KMS-11 (cell line): ENCODE measurements around the gene DHRS1.
A peak's percentile ranks its signal among the peaks of the same experiment; 100 is the strongest.

Experiments used
- H2AFZ ChIP-seq: fragments of 200-600 bp; sonication (generic); 2 replicates; pipeline ENCODE4 v1.6.1; 2016; ENCODE audit warnings: antibody characterized with exemption, mixed run types, low read depth
- H3K27ac ChIP-seq: fragments of 200-600 bp; sonication (generic); 2 replicates; pipeline ENCODE4 v1.6.1; 2016; ENCODE audit warnings: mild to moderate bottlenecking, mixed run types
- H3K27me3 ChIP-seq: fragments of 200-600 bp; sonication (generic); 2 replicates; pipeline ENCODE4 v1.6.1; 2017; ENCODE audit warnings: mild to moderate bottlenecking, low read depth, mixed run types, moderate library complexity; ENCODE audit not compliant: insufficient read depth
- H3K36me3 ChIP-seq: fragments of 200-600 bp; sonication (generic); 2 replicates; pipeline ENCODE4 v1.6.1; 2017; ENCODE audit warnings: mild to moderate bottlenecking, mixed run types; ENCODE audit not compliant: insufficient read depth
- H3K4me1 ChIP-seq: fragments of 200-600 bp; sonication (generic); 2 replicates; pipeline ENCODE4 v1.6.1; 2016; ENCODE audit warnings: mild to moderate bottlenecking, low read depth, mixed run types; ENCODE audit not compliant: poor library complexity, severe bottlenecking
- H3K4me2 ChIP-seq: fragments of 200-600 bp; sonication (generic); 2 replicates; pipeline ENCODE4 v1.7.0; 2016; ENCODE audit warnings: mild to moderate bottlenecking, mixed run types
- H3K4me3 ChIP-seq: fragments of 200-600 bp; sonication (generic); IDR thresholded peaks from 2 replicates; pipeline ENCODE4 v1.6.1; 2017; ENCODE audit warnings: low read depth, low read length, mixed read lengths; ENCODE audit not compliant: insufficient read depth
- H3K79me2 ChIP-seq: fragments of 200-600 bp; sonication (generic); 2 replicates; pipeline ENCODE4 v1.6.1; 2016; ENCODE audit warnings: low read depth, mixed run types; ENCODE audit not compliant: insufficient read depth
- H3K9ac ChIP-seq: fragments of 200-600 bp; sonication (generic); 2 replicates; pipeline ENCODE4 v1.6.1; 2016; ENCODE audit warnings: mild to moderate bottlenecking, mixed run types
- H4K20me1 ChIP-seq: fragments of 200-600 bp; sonication (generic); 2 replicates; pipeline ENCODE4 v1.6.1; 2016; ENCODE audit warnings: mild to moderate bottlenecking, mixed run types; ENCODE audit not compliant: insufficient read depth
- CTCF ChIP-seq: fragments of 200-600 bp; sonication (generic); conservative IDR thresholded peaks from 2 replicates; pipeline ENCODE4 v1.6.1; 2017; ENCODE audit warnings: low read depth, mild to moderate bottlenecking, antibody characterized with exemption, low read length, moderate library complexity, mixed read lengths

The DHRS1 gene

GRCh38 chr14:24243336-24243836, 56.2 kb downstream of the DHRS1 start:
- peak overlapping the region; percentile 66 for H2AFZ ChIP-seq
- TF ChIP-seq CTCF = no peak
- peak overlapping the region; percentile 65; the same call in 1 of the 2 replicates for H3K9ac ChIP-seq
- no peak overlapping the region for H3K4me3 ChIP-seq
- H3K27ac ChIP-seq = peak overlapping the region; percentile 87
- no peaks in the 10 kb centered on the region for H4K20me1 ChIP-seq
- H3K27me3 ChIP-seq = no peaks in the 10 kb centered on the region
- peak overlapping the region; percentile 57 for H3K4me2 ChIP-seq
- H3K79me2 ChIP-seq = no peaks in the 10 kb centered on the region
- H3K36me3 ChIP-seq = no peaks in the 10 kb centered on the region
- H3K4me1 ChIP-seq = peaks cover 36% of the 10 kb centered on the region

- no peaks in the 10 kb centered on the region for H3K36me3 ChIP-seq
- H3K4me2 ChIP-seq = peak overlapping the region; percentile 73
- H3K4me3 ChIP-seq = no peak overlapping the region
- H3K27me3 ChIP-seq = no peaks in the 10 kb centered on the region
- H3K79me2 ChIP-seq = no peaks in the 10 kb centered on the region
- peak overlapping the region; percentile 66; the same call in 1 of the 2 replicates for H2AFZ ChIP-seq
- no peaks in the 10 kb centered on the region for H4K20me1 ChIP-seq
- H3K4me1 ChIP-seq = peaks cover 29% of the 10 kb centered on the region
- TF ChIP-seq CTCF = peak; percentile 26; the same call in 1 of the 2 replicates
- H3K9ac ChIP-seq = peak overlapping the region; percentile 65
- peak overlapping the region; percentile 87 for H3K27ac ChIP-seq
Measured at GRCh38 chr14:24241829-24242443, 57.6 kb downstream of the DHRS1 start.
